HL-60 (cell line): ENCODE results near the gene PYDC1.

ENCODE experiments used
- DNase-seq, 2 experiments: peaks; one replicate each; pipeline ENCODE4 v3.0.0-alpha.2; 2010 to 2020; ENCODE audit warnings: low read depth in 1 of 2, low spot score in 1 of 2
- H3K27ac ChIP-seq: fragments of 250-450 bp; sonication (Bioruptor Pico); replicated peaks from 2 replicates; pipeline ENCODE4 v1.5.1; 2020; ENCODE audit warnings: mild to moderate bottlenecking, moderate library complexity
- H3K27me3 ChIP-seq: fragments of 250-450 bp; sonication (Bioruptor Pico); 2 replicates; pipeline ENCODE4 v1.5.1; 2021; ENCODE audit warnings: mild to moderate bottlenecking, moderate library complexity; ENCODE audit not compliant: insufficient read depth, poor library complexity, severe bottlenecking
- H3K4me3 ChIP-seq: replicated peaks from 2 replicates; pipeline ENCODE4 v1.5.1; 2011; ENCODE audit warnings: mild to moderate bottlenecking, control low read depth, low read length; ENCODE audit not compliant: insufficient read depth
- GABPA ChIP-seq: IDR thresholded peaks from 2 replicates; pipeline ENCODE4 v1.6.1; 2012; ENCODE audit warnings: low read depth
- POLR2AphosphoS5 ChIP-seq: IDR thresholded peaks from 2 replicates; pipeline ENCODE4 v1.6.1; 2012; ENCODE audit warnings: low read depth
- SPI1 ChIP-seq: IDR thresholded peaks from 2 replicates; pipeline ENCODE4 v1.6.1; 2012; ENCODE audit warnings: low read depth, mild to moderate bottlenecking, borderline replicate concordance
- TF ChIP-seq, protein P1 (sequence below): IDR thresholded peaks from 2 replicates; pipeline ENCODE4 v1.6.1; 2012; ENCODE audit warnings: low read depth; ENCODE audit not compliant: insufficient replicate concordance
- TF ChIP-seq, protein P2 (sequence below): IDR thresholded peaks from one replicate; pipeline ENCODE4 v1.5.1; 2011; ENCODE audit warnings: low read length, control low read depth, inconsistent platforms; ENCODE audit not compliant: insufficient read depth

The PYDC1 gene

DNA sequence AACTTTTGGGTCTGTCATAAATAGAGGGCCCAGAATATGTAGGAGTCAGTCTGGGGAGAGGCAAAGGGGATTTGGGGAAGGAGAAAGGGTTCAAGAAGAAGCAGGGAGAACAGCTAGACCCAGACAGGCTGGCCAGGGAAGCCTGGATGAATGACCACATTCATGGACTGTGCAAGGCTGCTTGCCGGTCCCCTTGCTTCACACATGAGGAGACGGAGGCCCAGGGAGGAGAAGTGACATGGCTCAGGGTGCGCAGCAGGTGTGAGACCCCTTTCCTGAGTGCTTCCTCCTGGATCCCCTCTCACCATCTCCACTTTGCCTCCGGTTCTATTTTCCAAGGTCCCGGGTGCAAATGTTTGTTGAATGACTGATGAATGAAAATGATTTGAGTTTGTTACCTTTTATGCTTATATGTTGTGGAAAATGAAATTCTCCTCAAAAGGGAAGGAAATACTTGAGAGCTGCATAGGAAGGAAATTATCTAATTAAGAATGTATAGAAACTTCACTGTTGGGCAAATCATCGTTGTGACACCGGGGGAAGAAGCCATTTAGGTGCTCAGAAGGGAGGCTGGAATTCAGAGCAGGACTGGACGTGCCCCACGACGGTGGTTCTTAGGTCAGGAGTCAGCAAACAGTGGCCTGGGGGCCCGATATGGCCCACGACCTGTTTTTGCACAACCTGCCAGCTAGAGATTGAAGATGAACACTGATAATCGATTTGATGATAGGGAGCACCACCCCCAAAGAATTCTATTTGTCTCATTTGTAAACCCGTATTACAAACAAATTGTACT is 43.4 kb upstream of the PYDC1 start:
- TF ChIP-seq GABPA (no peak), POLR2AphosphoS5 (0 out of 2 replicates have a peak, but pooled peaks have one; percentile 13)
- H3K4me3 ChIP-seq: peak overlapping the region; percentile 40
- peak overlapping the region; percentile 56 for H3K27ac ChIP-seq
- no peaks in the 10 kb centered on the region for H3K27me3 ChIP-seq
- DNase-seq: peak in 1 of 2 experiments; percentile 53

DNA sequence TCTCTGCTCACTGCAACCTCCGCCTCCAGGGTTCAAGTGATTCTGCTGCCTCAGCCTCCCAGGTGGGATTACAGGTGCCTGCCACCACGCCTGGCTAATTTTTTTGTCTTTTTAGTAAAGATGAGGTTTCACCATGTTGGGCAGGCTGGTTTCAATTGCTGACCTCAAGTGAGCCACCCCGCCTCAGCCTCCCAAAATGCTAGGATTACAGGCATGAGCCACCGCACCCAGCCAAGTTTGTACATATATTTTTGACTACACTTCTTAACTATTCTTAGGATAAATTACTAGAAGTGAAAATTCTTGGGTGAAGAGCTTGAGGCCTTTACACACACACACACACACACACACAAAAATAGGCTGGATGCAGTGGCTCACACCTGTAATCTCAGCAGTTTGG is 41.4 kb upstream of the PYDC1 start:
- Histone ChIP-seq H3K4me3 (no peak overlapping the region), H3K27me3 (no peaks in the 10 kb centered on the region), H3K27ac (no peak overlapping the region)
- no peak for DNase-seq
- TF ChIP-seq, protein P1, sequence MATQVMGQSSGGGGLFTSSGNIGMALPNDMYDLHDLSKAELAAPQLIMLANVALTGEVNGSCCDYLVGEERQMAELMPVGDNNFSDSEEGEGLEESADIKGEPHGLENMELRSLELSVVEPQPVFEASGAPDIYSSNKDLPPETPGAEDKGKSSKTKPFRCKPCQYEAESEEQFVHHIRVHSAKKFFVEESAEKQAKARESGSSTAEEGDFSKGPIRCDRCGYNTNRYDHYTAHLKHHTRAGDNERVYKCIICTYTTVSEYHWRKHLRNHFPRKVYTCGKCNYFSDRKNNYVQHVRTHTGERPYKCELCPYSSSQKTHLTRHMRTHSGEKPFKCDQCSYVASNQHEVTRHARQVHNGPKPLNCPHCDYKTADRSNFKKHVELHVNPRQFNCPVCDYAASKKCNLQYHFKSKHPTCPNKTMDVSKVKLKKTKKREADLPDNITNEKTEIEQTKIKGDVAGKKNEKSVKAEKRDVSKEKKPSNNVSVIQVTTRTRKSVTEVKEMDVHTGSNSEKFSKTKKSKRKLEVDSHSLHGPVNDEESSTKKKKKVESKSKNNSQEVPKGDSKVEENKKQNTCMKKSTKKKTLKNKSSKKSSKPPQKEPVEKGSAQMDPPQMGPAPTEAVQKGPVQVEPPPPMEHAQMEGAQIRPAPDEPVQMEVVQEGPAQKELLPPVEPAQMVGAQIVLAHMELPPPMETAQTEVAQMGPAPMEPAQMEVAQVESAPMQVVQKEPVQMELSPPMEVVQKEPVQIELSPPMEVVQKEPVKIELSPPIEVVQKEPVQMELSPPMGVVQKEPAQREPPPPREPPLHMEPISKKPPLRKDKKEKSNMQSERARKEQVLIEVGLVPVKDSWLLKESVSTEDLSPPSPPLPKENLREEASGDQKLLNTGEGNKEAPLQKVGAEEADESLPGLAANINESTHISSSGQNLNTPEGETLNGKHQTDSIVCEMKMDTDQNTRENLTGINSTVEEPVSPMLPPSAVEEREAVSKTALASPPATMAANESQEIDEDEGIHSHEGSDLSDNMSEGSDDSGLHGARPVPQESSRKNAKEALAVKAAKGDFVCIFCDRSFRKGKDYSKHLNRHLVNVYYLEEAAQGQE: no peak
- TF ChIP-seq POLR2AphosphoS5 (no peak), GABPA (no peak), SPI1 (no peak)
- TF ChIP-seq, protein P2, sequence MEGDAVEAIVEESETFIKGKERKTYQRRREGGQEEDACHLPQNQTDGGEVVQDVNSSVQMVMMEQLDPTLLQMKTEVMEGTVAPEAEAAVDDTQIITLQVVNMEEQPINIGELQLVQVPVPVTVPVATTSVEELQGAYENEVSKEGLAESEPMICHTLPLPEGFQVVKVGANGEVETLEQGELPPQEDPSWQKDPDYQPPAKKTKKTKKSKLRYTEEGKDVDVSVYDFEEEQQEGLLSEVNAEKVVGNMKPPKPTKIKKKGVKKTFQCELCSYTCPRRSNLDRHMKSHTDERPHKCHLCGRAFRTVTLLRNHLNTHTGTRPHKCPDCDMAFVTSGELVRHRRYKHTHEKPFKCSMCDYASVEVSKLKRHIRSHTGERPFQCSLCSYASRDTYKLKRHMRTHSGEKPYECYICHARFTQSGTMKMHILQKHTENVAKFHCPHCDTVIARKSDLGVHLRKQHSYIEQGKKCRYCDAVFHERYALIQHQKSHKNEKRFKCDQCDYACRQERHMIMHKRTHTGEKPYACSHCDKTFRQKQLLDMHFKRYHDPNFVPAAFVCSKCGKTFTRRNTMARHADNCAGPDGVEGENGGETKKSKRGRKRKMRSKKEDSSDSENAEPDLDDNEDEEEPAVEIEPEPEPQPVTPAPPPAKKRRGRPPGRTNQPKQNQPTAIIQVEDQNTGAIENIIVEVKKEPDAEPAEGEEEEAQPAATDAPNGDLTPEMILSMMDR: no peak

DNA sequence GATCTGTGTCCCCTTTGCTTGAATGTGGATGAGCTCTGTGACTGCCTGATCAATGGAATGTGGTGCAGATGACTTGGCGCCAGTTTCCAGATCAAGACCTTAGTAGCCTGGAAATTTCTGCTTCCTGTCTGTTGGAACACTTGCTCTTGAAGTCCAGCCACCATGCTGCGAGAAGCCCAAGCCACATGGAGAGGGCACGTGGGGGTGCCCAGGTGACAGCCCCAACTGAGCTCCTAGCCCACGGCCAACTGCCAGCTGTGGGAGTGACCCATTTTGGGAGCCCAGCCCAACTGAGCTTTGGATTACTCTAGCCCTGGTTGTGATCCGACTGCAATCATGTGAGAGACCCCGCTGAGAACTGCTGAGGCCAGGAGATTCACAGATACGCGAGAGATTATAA is 39.5 kb upstream of the PYDC1 start:
- TF ChIP-seq GABPA: no peak
- TF ChIP-seq, protein P2: no peak
- no peak for TF ChIP-seq SPI1
- TF ChIP-seq, protein P1: no peak
- TF ChIP-seq POLR2AphosphoS5: no peak
- DNase-seq: no peak
- Histone ChIP-seq H3K27me3 (no peaks in the 10 kb centered on the region), H3K27ac (no peak overlapping the region), H3K4me3 (no peak overlapping the region)

DNA sequence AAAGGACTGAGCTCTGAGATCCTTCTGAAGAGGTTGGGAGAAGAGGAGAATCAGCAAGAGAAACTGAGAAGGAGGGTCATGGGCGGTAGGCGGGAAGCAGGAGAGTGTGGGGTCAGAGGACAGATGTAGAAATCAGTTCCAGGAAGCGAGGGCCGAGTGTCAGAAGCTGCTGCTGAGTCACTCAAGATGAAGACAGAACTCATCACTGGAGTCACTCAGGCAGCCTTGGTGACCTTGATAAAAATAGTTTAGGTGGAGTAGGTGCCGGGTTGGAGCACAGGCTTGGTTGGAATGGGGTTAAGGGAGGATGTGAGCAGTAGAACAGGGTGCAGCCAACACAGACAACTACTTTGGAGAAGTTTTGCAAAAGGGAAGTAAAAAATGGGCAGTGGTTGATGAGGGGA is 36.7 kb upstream of the PYDC1 start:
- H3K27me3 ChIP-seq: no peaks in the 10 kb centered on the region
- H3K4me3 ChIP-seq: no peak overlapping the region
- DNase-seq: peak; percentile 84 to 89
- TF ChIP-seq, protein P2: no peak
- TF ChIP-seq POLR2AphosphoS5 (no peak), SPI1 (no peak; the same call in 1 of the 2 replicates), GABPA (no peak)
- TF ChIP-seq, protein P1: no peak
- H3K27ac ChIP-seq: peak overlapping the region; percentile 58
